H1 (cell line): ENCODE measurements around the gene ZSWIM7. TPM values are rescaled to one million over a fixed set of nuclear protein-coding genes. Genes with fewer than 3 reads are reported as not detected.

ENCODE experiments used
- CTCF ChIA-PET: fragments of 300-600 bp; sonication (Branson Sonifier 250); formaldehyde crosslinking; loops from one replicate; lab custom pipeline; 2021; ENCODE audit not compliant: partially characterized antibody; lab: Charles Lee
- POLR2A ChIA-PET: fragments of 300-600 bp; sonication (Branson Sonifier 250); formaldehyde crosslinking; loops from one replicate; lab custom pipeline; 2021; ENCODE audit warnings: inconsistent platforms; ENCODE audit not compliant: partially characterized antibody; lab: Charles Lee
- DNase-seq, 2 experiments: peaks; one replicate each; pipeline versions ENCODE4 v3.0.0 to v3.0.0-alpha.2; 2010 to 2022; ENCODE audit warnings: low spot score in 2 of 2, low read depth in 1 of 2, mixed read lengths in 1 of 2
- FAIRE-seq: peaks from 2 replicates; lab custom pipeline; 2011; peaks lifted over from hg19 to GRCh38; lab: Jason Lieb, UNC
- H2AFZ ChIP-seq: 2 replicates; pipeline ENCODE4 v1.8.1; 2012; ENCODE audit warnings: low read length, inconsistent platforms
- H2AK5ac ChIP-seq: 2 replicates; pipeline ENCODE4 v1.6.1; 2013; ENCODE audit warnings: low read depth, low read length
- H2BK120ac ChIP-seq: replicated peaks from 2 replicates; pipeline ENCODE3; 2013; ENCODE audit warnings: low read depth, low read length, inconsistent platforms
- H2BK12ac ChIP-seq: 2 replicates; pipeline ENCODE4 v1.6.1; 2013; ENCODE audit warnings: low read depth, low read length
- H2BK15ac ChIP-seq: 2 replicates; pipeline ENCODE4 v1.6.1; 2013; ENCODE audit warnings: low read length
- H2BK20ac ChIP-seq: 2 replicates; pipeline ENCODE4 v1.6.1; 2013; ENCODE audit warnings: low read length
- H2BK5ac ChIP-seq: 2 replicates; pipeline ENCODE4 v1.6.1; 2013; ENCODE audit warnings: low read depth, low read length
- H3K14ac ChIP-seq: 2 replicates; pipeline ENCODE4 v1.6.1; 2013; ENCODE audit warnings: inconsistent platforms; ENCODE audit not compliant: insufficient read length
- H3K18ac ChIP-seq: 2 replicates; pipeline ENCODE4 v1.6.1; 2013; ENCODE audit warnings: low read length; ENCODE audit errors: extremely low read depth
- H3K23ac ChIP-seq: 2 replicates; pipeline ENCODE4 v1.6.1; 2013; ENCODE audit warnings: inconsistent platforms; ENCODE audit not compliant: insufficient read length
- H3K23me2 ChIP-seq: 2 replicates; pipeline ENCODE4 v1.6.1; 2013; ENCODE audit warnings: low read depth, low read length
- H3K27ac ChIP-seq: 2 replicates; pipeline ENCODE4 v1.6.1; 2011; ENCODE audit warnings: low read depth, low read length, inconsistent platforms
- H3K27me3 ChIP-seq, 4 experiments: replicated peaks in 1 of 4; 1 replicate in 1 of 4; 2 replicates in 3 of 4; pipeline versions ENCODE4 v1.6.1 to v1.8.1; 2011 to 2013; ENCODE audit warnings: low read length in 3 of 4, mild to moderate bottlenecking in 3 of 4, inconsistent platforms in 2 of 4, mixed read lengths in 2 of 4, moderate library complexity in 1 of 4; ENCODE audit not compliant: control insufficient read depth in 3 of 4, insufficient read depth in 3 of 4; ENCODE audit errors: extremely low read depth in 1 of 4
- H3K36me3 ChIP-seq, 4 experiments: 2 replicates each; pipeline versions ENCODE4 v1.6.1 to v1.8.1; 2011 to 2013; ENCODE audit warnings: mild to moderate bottlenecking in 4 of 4, low read length in 3 of 4, moderate library complexity in 2 of 4, control low read depth in 1 of 4, inconsistent platforms in 1 of 4; ENCODE audit not compliant: insufficient read depth in 4 of 4, control insufficient read depth in 2 of 4
- H3K4ac ChIP-seq: replicated peaks from 2 replicates; pipeline ENCODE3; 2013; ENCODE audit warnings: low read length, low read depth, mixed read lengths, inconsistent platforms; ENCODE audit not compliant: insufficient read length
- H3K4me1 ChIP-seq, 4 experiments: replicated peaks in 1 of 4; 1 replicate in 1 of 4; 2 replicates in 3 of 4; pipeline versions ENCODE4 v1.6.1 to v1.8.1; 2011 to 2013; ENCODE audit warnings: low read length in 3 of 4, inconsistent platforms in 2 of 4, mixed read lengths in 1 of 4; ENCODE audit not compliant: insufficient read depth in 4 of 4, control insufficient read depth in 3 of 4
- H3K4me2 ChIP-seq, 2 experiments: 2 replicates each; pipeline versions ENCODE4 v1.6.1 to v1.8.1; 2011 to 2013; ENCODE audit warnings: low read depth in 2 of 2, low read length in 2 of 2, control low read depth in 1 of 2, inconsistent platforms in 1 of 2, mild to moderate bottlenecking in 1 of 2; ENCODE audit not compliant: insufficient read depth in 1 of 2
- H3K4me3 ChIP-seq, 4 experiments: fragments of 200-600, 300-600 bp in 1 of 4; sonication (generic), shearing (Covaris generic), sonication (Bioruptor Twin) in 1 of 4; 2 replicates each; pipeline versions ENCODE4 v1.5.1 to v1.8.1; 2011 to 2016; ENCODE audit warnings: low read length in 4 of 4, low read depth in 3 of 4, control low read depth in 2 of 4, inconsistent platforms in 2 of 4, mild to moderate bottlenecking in 2 of 4, mixed read lengths in 1 of 4, moderate library complexity in 1 of 4; ENCODE audit not compliant: insufficient read depth in 2 of 4; ENCODE audit errors: extremely low read depth in 1 of 4
- H3K56ac ChIP-seq: replicated peaks from 2 replicates; pipeline ENCODE3; 2013; ENCODE audit warnings: low read depth, mild to moderate bottlenecking, mixed read lengths, low read length, inconsistent platforms; ENCODE audit not compliant: insufficient read length
- H3K79me1 ChIP-seq: 2 replicates; pipeline ENCODE4 v1.6.1; 2013; ENCODE audit warnings: low read depth, low read length, control low read depth
- H3K79me2 ChIP-seq, 2 experiments: 2 replicates each; pipeline versions ENCODE4 v1.6.1 to v1.8.1; 2012 to 2013; ENCODE audit warnings: low read length in 2 of 2, mild to moderate bottlenecking in 2 of 2, inconsistent platforms in 1 of 2; ENCODE audit not compliant: insufficient read depth in 2 of 2, control insufficient read depth in 1 of 2
- H3K9ac ChIP-seq, 4 experiments: replicated peaks in 1 of 4; 1 replicate in 1 of 4; 2 replicates in 3 of 4; pipeline versions ENCODE4 v1.6.1 to v1.8.1; 2011 to 2013; ENCODE audit warnings: low read depth in 3 of 4, low read length in 3 of 4, control low read depth in 2 of 4, mild to moderate bottlenecking in 2 of 4, moderate library complexity in 2 of 4, inconsistent platforms in 1 of 4; ENCODE audit errors: extremely low read depth in 1 of 4
- H3K9me3 ChIP-seq, 2 experiments: 2 replicates each; pipeline versions ENCODE4 v1.6.1 to v1.8.1; 2012 to 2013; ENCODE audit warnings: mild to moderate bottlenecking in 2 of 2, moderate library complexity in 2 of 2, control low read depth in 1 of 2, inconsistent platforms in 1 of 2, low read depth in 1 of 2, low read length in 1 of 2, mixed read lengths in 1 of 2; ENCODE audit not compliant: insufficient read depth in 2 of 2
- H4K20me1 ChIP-seq, 2 experiments: replicated peaks in 1 of 2; 2 replicates each; pipeline versions ENCODE3 to v1.8.1; 2011 to 2013; ENCODE audit warnings: inconsistent platforms in 2 of 2, low read length in 2 of 2, mild to moderate bottlenecking in 1 of 2; ENCODE audit not compliant: insufficient read depth in 2 of 2, control insufficient read depth in 1 of 2
- H4K5ac ChIP-seq: 2 replicates; pipeline ENCODE4 v1.6.1; 2013; ENCODE audit warnings: low read length, low read depth, mixed read lengths, inconsistent platforms; ENCODE audit not compliant: insufficient read length
- H4K8ac ChIP-seq: 2 replicates; pipeline ENCODE4 v1.8.0; 2013; ENCODE audit warnings: mild to moderate bottlenecking, moderate library complexity, low read length, inconsistent platforms; ENCODE audit not compliant: insufficient read depth; ENCODE audit errors: extremely low read depth
- H4K91ac ChIP-seq: replicated peaks from 2 replicates; pipeline ENCODE3; 2013; ENCODE audit warnings: low read length, mixed read lengths, inconsistent platforms; ENCODE audit not compliant: insufficient read length
- BRCA1 ChIP-seq: IDR thresholded peaks from 2 replicates; pipeline ENCODE4 v1.6.1; 2012; ENCODE audit warnings: low read depth, low read length, improper control_type of control experiment
- CTBP2 ChIP-seq: IDR thresholded peaks from 2 replicates; pipeline ENCODE4 v1.7.0; 2011; ENCODE audit warnings: borderline replicate concordance, mild to moderate bottlenecking, moderate library complexity, mixed read lengths, low read length; ENCODE audit not compliant: insufficient read depth, insufficient read length
- KDM4A ChIP-seq: IDR thresholded peaks from one replicate; pipeline ENCODE4 v1.7.1; 2012; ENCODE audit warnings: low read depth, mild to moderate bottlenecking, moderate library complexity, low read length, inconsistent platforms; ENCODE audit not compliant: severe bottlenecking
- MAFK ChIP-seq: IDR thresholded peaks from 2 replicates; pipeline ENCODE4 v1.6.1; 2012; ENCODE audit warnings: low read depth, mild to moderate bottlenecking, improper control_type of control experiment, low read length
- MAX ChIP-seq: IDR thresholded peaks from 2 replicates; pipeline ENCODE4 v1.6.1; 2012; ENCODE audit warnings: inconsistent platforms
- RAD21 ChIP-seq, 2 experiments: IDR thresholded peaks in 1 of 2; conservative IDR thresholded peaks in 1 of 2; 2 replicates each; pipeline ENCODE4 v1.6.1; 2011; ENCODE audit warnings: low read depth in 2 of 2, low read length in 2 of 2, improper control_type of control experiment in 1 of 2, inconsistent platforms in 1 of 2, mild to moderate bottlenecking in 1 of 2, moderate library complexity in 1 of 2
- USF2 ChIP-seq: IDR thresholded peaks from 2 replicates; pipeline ENCODE4 v1.6.1; 2011; ENCODE audit warnings: low read length, improper control_type of control experiment
- WGBS, 2 experiments: shearing (Covaris generic) in 1 of 2; methylation state at CpG; one replicate each; pipeline versions ENCODE4 v1.1.6 to v1.1.7; 2013 to 2015; ENCODE audit warnings: low lambda C conversion rate in 2 of 2, mixed read lengths in 2 of 2, inconsistent platforms in 1 of 2, low coverage in 1 of 2, missing lambda C conversion rate in 1 of 2; ENCODE audit not compliant: insufficient replicate concordance in 2 of 2, insufficient coverage in 1 of 2, insufficient read length in 1 of 2; ENCODE audit errors: extremely low coverage in 1 of 2, missing lambda C conversion rate in 1 of 2; 5-methylcytosine and 5-hydroxymethylcytosine counted together
- polyA plus RNA-seq, 7 experiments: library from polyadenylated mRNA; depleted of rRNA in 3 of 7; stranded (reverse) in 5 of 7; unstranded in 2 of 7; fragments of >200 nt in 5 of 7; fragments of 200-250 nt in 2 of 7; gene quantifications; 1 replicate in 5 of 7; 2 replicates in 1 of 7; 4 replicates in 1 of 7; pipeline versions ENCODE4 v1.2.1 to v1.2.3, GENCODE V29; 2011 to 2013; ENCODE audit warnings: missing spikeins in 2 of 7, mixed read lengths in 2 of 7
- total RNA-seq: library from RNA; stranded (reverse); fragmentation: NEBNext Ultra II Directional; extraction: Animal tissue kit (Norgen Biotek cat#: 25700); gene quantifications from 2 replicates; pipeline ENCODE4 v1.2.1, GENCODE V29; 2021

The ZSWIM7 gene
- total and polyA plus RNA-seq, 2 of the 8 experiments (the other 6 are each of a cell fraction or from before 2014, with no cell fraction given) = 39.3 to 57.7 TPM

GRCh38 chr17:15935891-15936290 is 63.6 kb downstream of the ZSWIM7 start:
- no peak overlapping the region for H3K14ac ChIP-seq
- H3K9ac ChIP-seq = no peak overlapping the region
- no peak overlapping the region for H2BK12ac ChIP-seq
- no peaks in the 10 kb centered on the region for H3K79me2 ChIP-seq
- no peak overlapping the region for H3K4me3 ChIP-seq
- TF ChIP-seq MAFK (no peak), USF2 (no peak), RAD21 (IDR thresholded peaks at IDR 0.05 in 1 of 2, conservative IDR thresholded peaks at IDR 0.05 in 1 of 2; ENCODE audit: low read depth in 2 of 2, low read length in 2 of 2) (no peak), BRCA1 (no peak), MAX (no peak), CTBP2 (no peak), KDM4A (no peak)
- TF ChIP-seq, all 59 proteins: peak for 0
- no peak overlapping the region for H3K18ac ChIP-seq
- H3K36me3 ChIP-seq = no peaks in the 10 kb centered on the region
- WGBS, 2 experiments = 93% methylated on average over 3 of the region's 7 CpGs; no CpG with 5 or more reads in 1 of the 2 experiments
- no peaks in the 10 kb centered on the region for H3K9me3 ChIP-seq
- POLR2A ChIA-PET = interaction anchor here (1.5 kb wide), 1 partner anchor 10 kb away, joined by 5 read pairs; no protein-coding TSS in a partner anchor
- no peaks in the 10 kb centered on the region for H3K23me2 ChIP-seq
- H2BK15ac ChIP-seq = no peak overlapping the region
- H2AFZ ChIP-seq = no peak overlapping the region
- no peaks in the 10 kb centered on the region for H3K79me1 ChIP-seq
- no peak overlapping the region for H3K27ac ChIP-seq
- DNase-seq (no peak), FAIRE-seq (no peak)
- H3K23ac ChIP-seq = no peak overlapping the region
- CTCF ChIA-PET = interaction anchor here (1.5 kb wide), 1 partner anchor 63 kb away, joined by 5 read pairs; no protein-coding TSS in a partner anchor
- H4K8ac ChIP-seq = no peak overlapping the region
- no peak overlapping the region for H2BK120ac ChIP-seq
- H3K4ac ChIP-seq = no peak overlapping the region
- no peak overlapping the region for H2BK5ac ChIP-seq
- no peak overlapping the region for H4K91ac ChIP-seq
- no peaks in the 10 kb centered on the region for H4K20me1 ChIP-seq
- no peak overlapping the region for H3K56ac ChIP-seq
- H3K27me3 ChIP-seq = no peaks in the 10 kb centered on the region
- H3K4me2 ChIP-seq = no peak overlapping the region
- no peak overlapping the region for H2AK5ac ChIP-seq
- no peak overlapping the region for H2BK20ac ChIP-seq
- no peaks in the 10 kb centered on the region for H3K4me1 ChIP-seq
- no peak overlapping the region for H4K5ac ChIP-seq
